Liver (tissue), 9 donors: ENCODE data around the gene C19orf25. TPM values are rescaled to one million over a fixed set of nuclear protein-coding genes. Genes with fewer than 3 reads are reported as not detected.
"Not testable (repeated sequence)": the region's sequence is repeated elsewhere in the genome, so short reads cannot be mapped to it uniquely, and the experiment has no call there.

ENCODE experiments used
- DNase-seq: peaks from one replicate; pipeline ENCODE4 v3.0.0-alpha.2; 2017; ENCODE audit warnings: low spot score
- H3K27ac ChIP-seq, 2 donors: one replicate each; pipeline ENCODE4 v1.7.0; 2013; ENCODE audit warnings: inconsistent platforms in 2 of 2, low read length in 2 of 2, control low read depth in 1 of 2, low read depth in 1 of 2, mild to moderate bottlenecking in 1 of 2
- H3K27me3 ChIP-seq, 4 donors: one replicate each; pipeline versions ENCODE4 v1.6.1 to v1.7.0; 2013; ENCODE audit warnings: low read length in 3 of 4, inconsistent platforms in 1 of 4, mild to moderate bottlenecking in 1 of 4, moderate library complexity in 1 of 4; ENCODE audit not compliant: control insufficient read depth in 4 of 4, insufficient read depth in 4 of 4
- H3K36me3 ChIP-seq, 4 donors: one replicate each; pipeline versions ENCODE4 v1.6.1 to v1.7.0; 2013; ENCODE audit warnings: low read length in 3 of 4, mild to moderate bottlenecking in 3 of 4, low read depth in 1 of 4, moderate library complexity in 1 of 4; ENCODE audit not compliant: control insufficient read depth in 4 of 4, insufficient read depth in 3 of 4
- H3K4me1 ChIP-seq, 4 donors: one replicate each; pipeline versions ENCODE4 v1.6.1 to v1.7.0; 2013; ENCODE audit warnings: low read length in 3 of 4, mild to moderate bottlenecking in 3 of 4, moderate library complexity in 1 of 4; ENCODE audit not compliant: control insufficient read depth in 4 of 4, insufficient read depth in 4 of 4
- H3K4me3 ChIP-seq, 3 donors: one replicate each; pipeline versions ENCODE4 v1.6.1 to v1.7.0; 2013; ENCODE audit warnings: low read length in 3 of 3, control low read depth in 1 of 3, low read depth in 1 of 3, mild to moderate bottlenecking in 1 of 3
- H3K9ac ChIP-seq, 2 donors: one replicate each; pipeline ENCODE4 v1.7.0; 2013; ENCODE audit warnings: low read length in 2 of 2, mild to moderate bottlenecking in 2 of 2, moderate library complexity in 2 of 2, control low read depth in 1 of 2, low read depth in 1 of 2
- H3K9me3 ChIP-seq, 4 donors: one replicate each; pipeline versions ENCODE4 v1.6.1 to v1.7.0; 2013; ENCODE audit warnings: low read length in 3 of 4; ENCODE audit not compliant: control insufficient read depth in 4 of 4
- ATF3 ChIP-seq: IDR thresholded peaks from 2 replicates; pipeline ENCODE4 v1.6.1; 2016; ENCODE audit warnings: antibody characterized with exemption
- CTCF ChIP-seq: fragments of 150-350 bp; IDR thresholded peaks from 2 replicates; pipeline ENCODE4 v1.5.1; 2017; ENCODE audit warnings: improper control_type of control experiment, low read depth, low read length; ENCODE audit not compliant: missing input control
- EGR1 ChIP-seq, 2 donors: IDR thresholded peaks; 2 replicates each; pipeline ENCODE4 v1.6.1; 2016 to 2018; ENCODE audit warnings: antibody characterized with exemption in 2 of 2, low read depth in 2 of 2
- FOXA1 ChIP-seq: IDR thresholded peaks from 2 replicates; pipeline ENCODE4 v1.6.1; 2016; ENCODE audit warnings: antibody characterized with exemption
- FOXA2 ChIP-seq: IDR thresholded peaks from 2 replicates; pipeline ENCODE4 v1.6.1; 2016; ENCODE audit warnings: antibody characterized with exemption
- GABPA ChIP-seq, 2 donors: IDR thresholded peaks in 1 of 2; conservative IDR thresholded peaks in 1 of 2; 2 replicates each; pipeline ENCODE4 v1.6.1; 2016; ENCODE audit warnings: antibody characterized with exemption in 2 of 2, mild to moderate bottlenecking in 1 of 2, moderate library complexity in 1 of 2
- HNF4A ChIP-seq, 2 donors: conservative IDR thresholded peaks; 2 replicates each; pipeline ENCODE4 v1.6.1; 2016; ENCODE audit warnings: antibody characterized with exemption in 2 of 2, mild to moderate bottlenecking in 2 of 2
- HNF4G ChIP-seq: IDR thresholded peaks from 2 replicates; pipeline ENCODE4 v1.6.1; 2016; ENCODE audit warnings: antibody characterized with exemption
- JUND ChIP-seq, 2 donors: IDR thresholded peaks; 2 replicates each; pipeline ENCODE4 v1.6.1; 2016; ENCODE audit warnings: antibody characterized with exemption in 2 of 2
- NR2F2 ChIP-seq: IDR thresholded peaks from 2 replicates; pipeline ENCODE4 v1.6.1; 2016; ENCODE audit warnings: antibody characterized with exemption
- RAD21 ChIP-seq, 2 donors: IDR thresholded peaks; 2 replicates each; pipeline ENCODE4 v1.6.1; 2016; ENCODE audit warnings: antibody characterized with exemption in 2 of 2, mild to moderate bottlenecking in 2 of 2
- REST ChIP-seq: IDR thresholded peaks from 2 replicates; pipeline ENCODE4 v1.6.1; 2016; ENCODE audit warnings: antibody characterized with exemption, mild to moderate bottlenecking
- RXRA ChIP-seq, 2 donors: IDR thresholded peaks; 2 replicates each; pipeline ENCODE4 v1.6.1; 2017 to 2018; ENCODE audit warnings: antibody characterized with exemption in 2 of 2, mild to moderate bottlenecking in 1 of 2
- SP1 ChIP-seq: IDR thresholded peaks from 2 replicates; pipeline ENCODE4 v1.6.1; 2018; ENCODE audit warnings: antibody characterized with exemption, mild to moderate bottlenecking
- TAF1 ChIP-seq: conservative IDR thresholded peaks from 2 replicates; pipeline ENCODE4 v1.6.1; 2016; ENCODE audit warnings: antibody characterized with exemption, mild to moderate bottlenecking
- YY1 ChIP-seq: IDR thresholded peaks from 2 replicates; pipeline ENCODE4 v1.6.1; 2016; ENCODE audit warnings: antibody characterized with exemption, mild to moderate bottlenecking
- ZBTB33 ChIP-seq: IDR thresholded peaks from 2 replicates; pipeline ENCODE4 v1.6.1; 2016; ENCODE audit warnings: antibody characterized with exemption
- WGBS: extraction: QIAGEN DNeasy Blood & Tissue Kit; methylation state at CpG from one replicate; pipeline ENCODE4 v1.1.7; 2013; 5-methylcytosine and 5-hydroxymethylcytosine counted together
- polyA plus RNA-seq, 2 donors: library from polyadenylated mRNA; stranded (reverse) in 1 of 2; unstranded in 1 of 2; fragments of 200-250 nt in 1 of 2; fragments of >200 nt in 1 of 2; fragmentation: Nextera tagmentation in 1 of 2; extraction: Ambion mirVana in 1 of 2; gene quantifications; one replicate each; pipeline versions ENCODE4 v1.2.1 to v1.2.3, GENCODE V29; 2013 to 2015
- total RNA-seq, 2 donors: library from RNA; depleted of rRNA; stranded (reverse); fragments of >200 nt; gene quantifications; one replicate each; pipeline ENCODE4 v1.2.3, GENCODE V29; 2014
- TF ChIP-seq, protein P1 (sequence below): IDR thresholded peaks from 2 replicates; pipeline ENCODE4 v1.6.1; 2016; ENCODE audit warnings: antibody characterized with exemption
- donor health status: healthy.
- donor health status: healthy.
- donor health status: healthy.
- donor health status: healthy.
- donor health status: healthy.

C19orf25 gene
- total and polyA plus RNA-seq, 4 donors, result 15.1 to 19.8 (median 18.5) TPM

DNA sequence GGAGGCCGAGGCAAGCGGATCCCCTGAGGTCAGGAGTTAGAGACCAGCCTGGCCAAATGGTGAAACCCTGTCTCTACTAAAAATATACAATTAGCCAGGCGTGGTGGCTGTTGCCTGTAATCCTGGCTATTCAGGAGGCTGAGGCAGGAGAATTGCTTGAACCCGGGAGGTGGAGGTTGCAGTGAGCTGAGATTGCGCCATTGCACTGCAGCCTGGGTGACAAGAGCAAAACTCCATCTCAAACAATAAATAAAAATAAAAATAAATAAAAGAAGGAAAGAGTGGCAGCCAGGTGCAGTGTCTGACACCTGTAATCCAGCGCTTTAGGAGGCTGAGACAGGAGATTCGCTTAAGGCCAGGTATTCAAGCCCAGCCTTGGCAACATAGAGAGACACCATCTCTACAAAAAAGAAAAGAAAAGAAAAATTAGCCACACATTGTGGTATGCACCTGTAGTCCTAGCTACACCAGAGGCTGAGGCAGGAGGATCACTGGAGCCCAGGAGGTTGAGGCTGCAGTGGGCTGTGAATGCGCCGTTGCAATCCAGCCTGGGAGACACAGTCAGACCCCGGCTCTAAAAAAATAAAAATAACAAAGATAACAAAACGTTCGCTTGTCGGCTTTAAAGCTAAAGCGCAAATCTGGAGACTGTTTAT, 23.5 kb upstream of the C19orf25 start (continued):
- TF ChIP-seq ATF3, result no peak
- TF ChIP-seq NR2F2, result no peak

DNA sequence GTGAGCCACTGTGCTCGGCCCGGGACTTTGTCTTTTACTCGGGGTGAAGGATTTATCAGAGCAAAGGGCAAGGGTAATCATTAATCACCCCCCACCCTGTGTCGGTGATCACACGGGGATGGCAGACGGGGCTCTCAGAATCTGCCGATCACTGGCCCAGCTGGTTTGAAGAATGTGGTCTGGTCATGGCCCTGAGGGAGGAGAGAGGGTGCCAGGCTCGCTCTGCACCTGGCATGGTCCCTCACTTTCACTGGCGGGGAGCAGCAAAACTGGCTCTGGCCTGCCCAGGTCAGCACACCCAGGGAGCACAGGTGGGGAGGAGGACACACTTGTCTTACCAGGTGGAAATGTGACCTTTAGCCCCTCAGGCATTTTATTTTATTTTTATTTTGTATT, 22.2 kb upstream of the C19orf25 start:
- H3K9me3 ChIP-seq, result no peaks in the 10 kb centered on the region
- no peak overlapping the region for H3K4me3 ChIP-seq
- TF ChIP-seq HNF4A (conservative IDR thresholded peaks at IDR 0.05), result peak; percentile 80 to 91
- TF ChIP-seq ATF3, result no peak
- TF ChIP-seq EGR1 (IDR thresholded peaks at IDR 0.05; ENCODE audit: low read depth in 2 of 2), result no peak
- no peak for TF ChIP-seq CTCF
- TF ChIP-seq SP1, result peak; percentile 95
- peak; percentile 78 for TF ChIP-seq REST
- TF ChIP-seq NR2F2, result peak; percentile 55
- TF ChIP-seq JUND (IDR thresholded peaks at IDR 0.05), result peak in 1 of 2 donors; percentile 43
- peak; percentile 56 for TF ChIP-seq HNF4G
- TF ChIP-seq FOXA2, result peak; percentile 20
- no peak for TF ChIP-seq GABPA (IDR thresholded peaks at IDR 0.05 in 1 of 2, conservative IDR thresholded peaks at IDR 0.05 in 1 of 2)
- TF ChIP-seq RAD21 (IDR thresholded peaks at IDR 0.05), result no peak
- TF ChIP-seq, protein P1, sequence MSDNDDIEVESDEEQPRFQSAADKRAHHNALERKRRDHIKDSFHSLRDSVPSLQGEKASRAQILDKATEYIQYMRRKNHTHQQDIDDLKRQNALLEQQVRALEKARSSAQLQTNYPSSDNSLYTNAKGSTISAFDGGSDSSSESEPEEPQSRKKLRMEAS, result peak; percentile 63
- peak; percentile 94 to 95 for TF ChIP-seq RXRA (IDR thresholded peaks at IDR 0.05)
- TF ChIP-seq ZBTB33, result no peak
- peak; percentile 78 for TF ChIP-seq YY1
- no peak for TF ChIP-seq FOXA1
- no peak for TF ChIP-seq TAF1
- DNase-seq, result no peak
- peak overlapping the region; percentile 34 to 77 for H3K27ac ChIP-seq
- WGBS, result 32% methylated on average over 9 of the region's 9 CpGs
- H3K9ac ChIP-seq, result no peak overlapping the region
- peaks cover 0 to under 1% (median 0%) of the 10 kb centered on the region in 4 donors for H3K36me3 ChIP-seq
- H3K27me3 ChIP-seq, result no peaks in the 10 kb centered on the region
- H3K4me1 ChIP-seq, result peaks cover 2 to 37% (median 15%) of the 10 kb centered on the region in 4 donors

DNA sequence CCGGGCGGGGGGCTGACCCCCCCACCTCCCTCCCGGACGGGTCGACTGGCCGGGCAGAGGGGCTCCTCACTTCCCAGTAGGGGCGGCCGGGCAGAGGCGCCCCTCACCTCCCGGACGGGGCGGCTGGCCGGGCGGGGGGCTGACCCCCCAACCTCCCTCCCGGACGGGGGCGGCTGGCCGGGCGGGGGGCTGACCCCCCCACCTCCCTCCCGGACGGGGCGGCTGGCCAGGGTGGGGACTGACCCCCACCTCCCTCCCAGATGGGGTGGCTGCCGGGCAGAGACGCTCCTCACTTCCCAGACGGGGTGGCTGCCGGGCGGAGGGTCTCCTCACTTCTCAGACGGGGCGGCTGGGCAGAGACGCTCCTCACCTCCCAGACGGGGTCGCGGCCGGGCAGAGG, 20.2 kb upstream of the C19orf25 start:
- H3K36me3 ChIP-seq, H3K4me3 ChIP-seq, H3K9ac ChIP-seq, H3K27ac ChIP-seq, H3K9me3 ChIP-seq, H3K27me3 ChIP-seq, DNase-seq: not testable (repeated sequence)
- peaks cover 5 to 41% (median 18%) of the 10 kb centered on the region in 4 donors for H3K4me1 ChIP-seq
- WGBS, result 92% methylated on average over 30 of the region's 34 CpGs
